K562 (cell line): Measurements from ENCODE around the gene PRF1. TPM values are rescaled to one million over a fixed set of nuclear protein-coding genes. Genes with fewer than 3 reads are reported as not detected.

Experiments used
- ATF4 ChIP-seq: fragments of 450-650 bp; formaldehyde crosslinking; IDR thresholded peaks from 2 replicates; pipeline ENCODE4 v1.4.0; 2022; ENCODE audit warnings: mild to moderate bottlenecking, moderate library complexity
- BRF1 ChIP-seq: IDR thresholded peaks from 3 replicates; pipeline ENCODE4 v1.6.1; 2011; ENCODE audit warnings: borderline replicate concordance, mild to moderate bottlenecking; ENCODE audit not compliant: insufficient read length; ENCODE audit errors: extremely low read depth
- CCAR2 ChIP-seq: fragments of 200-400 bp; formaldehyde crosslinking; IDR thresholded peaks from 2 replicates; pipeline ENCODE4 v1.6.1; 2017; ENCODE audit warnings: mild to moderate bottlenecking, low read depth, low read length
- CEBPZ ChIP-seq: fragments of 150-350 bp; IDR thresholded peaks from 2 replicates; pipeline ENCODE4 v1.6.1; 2014; ENCODE audit warnings: low read depth, mild to moderate bottlenecking, low read length, borderline replicate concordance
- JUNB ChIP-seq: fragments of 450-650 bp; formaldehyde crosslinking; conservative IDR thresholded peaks from 2 replicates; pipeline ENCODE4 v1.4.0; 2020; ENCODE audit warnings: mild to moderate bottlenecking
- JUND ChIP-seq, 2 experiments: IDR thresholded peaks; 2 replicates in 1 of 2; 3 replicates in 1 of 2; pipeline ENCODE4 v1.6.1; 2011; ENCODE audit warnings: borderline replicate concordance in 2 of 2, low read depth in 2 of 2, low read length in 2 of 2, improper control_type of control experiment in 1 of 2, missing biosample characterization in 1 of 2, missing genetic modification characterization in 1 of 2, missing genetic modification reagents in 1 of 2
- MEF2A ChIP-seq: IDR thresholded peaks from 2 replicates; pipeline ENCODE4 v1.6.1; 2011; ENCODE audit warnings: low read depth, mild to moderate bottlenecking, low read length, moderate library complexity; ENCODE audit not compliant: control insufficient read depth
- MTF1 ChIP-seq: fragments of 250-450 bp; sonication (Bioruptor Pico); IDR thresholded peaks from 2 replicates; pipeline ENCODE4 v1.9.0; 2021; ENCODE audit warnings: moderate library complexity, mild to moderate bottlenecking, inconsistent platforms, borderline replicate concordance
- MYC ChIP-seq, 2 experiments: fragments of 250-450 bp in 1 of 2; sonication (Bioruptor Pico) in 1 of 2; IDR thresholded peaks; 2 replicates each; pipeline versions ENCODE4 v1.5.1 to v1.6.1; 2012 to 2021; ENCODE audit warnings: low read depth in 2 of 2, borderline replicate concordance in 1 of 2, improper control_type of control experiment in 1 of 2, low read length in 1 of 2, mild to moderate bottlenecking in 1 of 2, moderate library complexity in 1 of 2
- NFE2 ChIP-seq: IDR thresholded peaks from 2 replicates; pipeline ENCODE4 v1.6.1; 2014; ENCODE audit warnings: antibody characterized with exemption, low read depth
- PRPF4 ChIP-seq: fragments of 200-400 bp; formaldehyde crosslinking; IDR thresholded peaks from one replicate; pipeline ENCODE4 v1.6.1; 2017; ENCODE audit warnings: low read length, low read depth, mild to moderate bottlenecking; ENCODE audit not compliant: insufficient read depth, poor library complexity, severe bottlenecking
- RUNX1 ChIP-seq: sonication (generic); IDR thresholded peaks from 2 replicates; pipeline ENCODE4 v1.6.1; 2016; ENCODE audit warnings: antibody characterized with exemption, low read depth
- SETDB1 ChIP-seq: IDR thresholded peaks from one replicate; pipeline ENCODE4 v1.6.1; 2012; ENCODE audit warnings: low read length, control low read depth, inconsistent platforms
- SMARCA5 ChIP-seq: fragments of 450-650 bp; IDR thresholded peaks from 2 replicates; pipeline ENCODE4 v1.6.1; 2016
- SRSF3 ChIP-seq: fragments of 200-400 bp; formaldehyde crosslinking; IDR thresholded peaks from 2 replicates; pipeline ENCODE4 v1.6.1; 2016; ENCODE audit warnings: mild to moderate bottlenecking, low read length, moderate library complexity; ENCODE audit not compliant: insufficient read depth
- TCFL5 ChIP-seq: fragments of 250-450 bp; sonication (Bioruptor Pico); conservative IDR thresholded peaks from 2 replicates; pipeline ENCODE4 v1.6.1; 2021; ENCODE audit warnings: mild to moderate bottlenecking, moderate library complexity, matching md5 sums
- USF1 ChIP-seq: sonication (generic); formaldehyde crosslinking; IDR thresholded peaks from 2 replicates; pipeline ENCODE4 v1.9.0; 2022; ENCODE audit warnings: mild to moderate bottlenecking, missing genetic modification reagents
- WHSC1 ChIP-seq: IDR thresholded peaks from one replicate; pipeline ENCODE4 v1.6.1; 2012; ENCODE audit warnings: low read length, control low read depth, inconsistent platforms
- ZBTB1 ChIP-seq: sonication (generic); formaldehyde crosslinking; IDR thresholded peaks from 2 replicates; pipeline ENCODE4 v1.8.1; 2023; ENCODE audit warnings: missing genetic modification reagents, low read depth, mild to moderate bottlenecking, borderline replicate concordance
- ZNF121 ChIP-seq: sonication (generic); formaldehyde crosslinking; conservative IDR thresholded peaks from 2 replicates; pipeline ENCODE4 v1.8.0; 2022; ENCODE audit warnings: missing genetic modification reagents
- ZNF165 ChIP-seq: fragments of 250-450 bp; sonication (Bioruptor Pico); IDR thresholded peaks from 2 replicates; pipeline ENCODE4 v1.4.0; 2020; ENCODE audit warnings: borderline replicate concordance
- ZNF282 ChIP-seq: sonication (generic); formaldehyde crosslinking; IDR thresholded peaks from 2 replicates; pipeline ENCODE4 v1.8.1; 2023; ENCODE audit warnings: missing genetic modification reagents
- ZNF444 ChIP-seq: fragments of 250-450 bp; sonication (Bioruptor Pico); IDR thresholded peaks from 2 replicates; pipeline ENCODE4 v1.4.0; 2020; ENCODE audit warnings: mild to moderate bottlenecking, moderate library complexity
- ZNF507 ChIP-seq: conservative IDR thresholded peaks from 2 replicates; pipeline ENCODE4 v1.6.1; 2017; ENCODE audit warnings: missing genetic modification characterization, missing compliant biosample characterization
- polyA plus RNA-seq, 8 experiments: library from polyadenylated mRNA; depleted of rRNA in 4 of 8; stranded (reverse) in 5 of 8; unstranded in 3 of 8; fragments of >200 nt; fragmentation: Nextera tagmentation in 2 of 8; fragmentation: Illumina TruSeq in 1 of 8; extraction: Ambion mirVana in 2 of 8; extraction: Trizol in 1 of 8; gene quantifications; 2 replicates each; pipeline versions ENCODE4 v1.2.1 to v1.2.3, GENCODE V29; 2011 to 2014; ENCODE audit warnings: inconsistent platforms in 1 of 8, missing spikeins in 1 of 8
- total RNA-seq, 7 experiments: library from RNA; depleted of rRNA in 6 of 7; stranded (reverse); fragments of >200 nt in 6 of 7; fragmentation: Illumina TruSeq in 2 of 7; extraction: Trizol in 2 of 7; gene quantifications; 2 replicates each; pipeline versions ENCODE4 v1.2.1 to v1.2.3, GENCODE V29; 2011 to 2021; ENCODE audit warnings: low replicate concordance in 1 of 7

The PRF1 gene
- total and polyA plus RNA-seq, 9 of the 15 experiments (the other 6 are each of a cell fraction or from before 2014, with no cell fraction given) = 3.8 to 8.6 (median 6.3) TPM

GRCh38 chr10:70619271-70620019 is 16.9 kb upstream of the PRF1 start (continued):
- no peak for TF ChIP-seq PRPF4
- no peak for TF ChIP-seq MTF1 (CRISPR knock-in tag)
- no peak for TF ChIP-seq TCFL5
- no peak for TF ChIP-seq MEF2A
- TF ChIP-seq ZNF507 (tag) = no peak
- no peak for TF ChIP-seq ZBTB1
- no peak for TF ChIP-seq ZNF444 (CRISPR knock-in tag)
- no peak for TF ChIP-seq ZNF121
- no peak for TF ChIP-seq JUNB (CRISPR knock-in tag)
- TF ChIP-seq MYC (IDR thresholded peaks at IDR 0.05; ENCODE audit: low read depth, low read length) = peak; percentile 41; the same call in 1 of the 2 replicates
- TF ChIP-seq MYC (CRISPR knock-in tag; IDR thresholded peaks at IDR 0.05; ENCODE audit: borderline replicate concordance, low read depth) = no peak
- no peak for TF ChIP-seq SRSF3
- TF ChIP-seq ATF4 (CRISPR knock-in tag) = no peak
- peak; percentile 85 for TF ChIP-seq SMARCA5
- no peak for TF ChIP-seq USF1
- TF ChIP-seq BRF1 = no peak
- TF ChIP-seq NFE2 = no peak
- no peak for TF ChIP-seq CEBPZ
- TF ChIP-seq RUNX1 = no peak
- TF ChIP-seq JUND (IDR thresholded peaks at IDR 0.05; ENCODE audit: borderline replicate concordance, low read depth, low read length) = peak; percentile 75
- TF ChIP-seq JUND (tag; IDR thresholded peaks at IDR 0.05; ENCODE audit: borderline replicate concordance, low read depth, low read length) = peak; percentile 80; the same call in 2 of the 3 replicates
- no peak for TF ChIP-seq SETDB1
- no peak for TF ChIP-seq CCAR2
- no peak for TF ChIP-seq WHSC1
- no peak for TF ChIP-seq ZNF282 (CRISPR knock-in tag)
- no peak for TF ChIP-seq ZNF165 (CRISPR knock-in tag)
